ENCODE results near the gene GRM7.

The GRM7 gene

DNA sequence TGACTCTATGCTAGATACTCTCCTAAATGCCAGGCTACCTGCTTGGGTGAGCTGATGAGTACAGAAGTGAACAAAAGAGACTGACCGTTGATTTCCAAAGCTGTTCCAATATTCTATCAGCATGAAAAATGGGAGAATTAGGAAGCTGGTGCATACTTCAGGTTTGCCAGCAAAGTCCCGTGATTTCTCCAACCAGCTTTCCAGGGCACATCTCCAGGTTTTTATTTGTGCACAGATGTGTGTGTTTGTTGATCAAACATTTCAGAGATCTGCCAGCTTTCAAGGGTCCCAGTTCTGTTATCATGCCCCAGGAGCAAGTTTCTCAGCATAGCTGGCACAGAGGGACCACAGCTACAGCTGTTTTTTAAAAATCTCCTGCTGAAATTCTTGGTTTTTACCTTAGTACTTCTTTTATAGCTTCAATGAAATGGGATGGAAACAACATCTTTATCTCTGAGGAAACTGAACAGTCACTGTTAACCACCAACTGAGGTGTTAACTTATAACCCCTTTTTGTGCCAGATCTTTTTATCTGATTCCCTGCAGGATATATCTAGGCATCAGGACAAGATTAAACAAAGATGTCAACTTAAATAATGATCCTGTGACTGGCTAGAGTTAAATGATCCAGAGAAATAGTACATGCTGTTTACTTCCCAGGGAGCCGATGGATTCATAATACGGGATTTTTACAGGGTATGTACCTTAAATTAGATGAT, 380.8 kb downstream of the GRM7 start:
- no peak for DNase-seq (ENCODE audit: low spot score)

DNA sequence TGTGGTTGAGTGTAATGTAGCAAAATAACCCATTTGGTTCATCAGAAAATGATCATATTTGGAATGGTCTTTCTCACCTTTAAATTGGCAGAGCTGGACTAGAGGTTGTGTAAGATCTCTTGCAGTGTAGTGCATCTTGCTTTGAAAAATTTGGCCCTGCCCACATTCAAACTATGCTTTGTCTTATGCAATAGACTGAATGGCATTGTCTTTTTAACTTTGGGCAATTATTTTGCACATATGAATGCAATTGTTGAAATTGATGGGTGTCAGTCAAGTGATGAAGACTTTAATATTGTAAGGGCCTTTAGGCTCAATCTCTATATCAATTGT, 381.4 kb downstream of the GRM7 start:
- no peak for DNase-seq (ENCODE audit: low spot score)

DNA sequence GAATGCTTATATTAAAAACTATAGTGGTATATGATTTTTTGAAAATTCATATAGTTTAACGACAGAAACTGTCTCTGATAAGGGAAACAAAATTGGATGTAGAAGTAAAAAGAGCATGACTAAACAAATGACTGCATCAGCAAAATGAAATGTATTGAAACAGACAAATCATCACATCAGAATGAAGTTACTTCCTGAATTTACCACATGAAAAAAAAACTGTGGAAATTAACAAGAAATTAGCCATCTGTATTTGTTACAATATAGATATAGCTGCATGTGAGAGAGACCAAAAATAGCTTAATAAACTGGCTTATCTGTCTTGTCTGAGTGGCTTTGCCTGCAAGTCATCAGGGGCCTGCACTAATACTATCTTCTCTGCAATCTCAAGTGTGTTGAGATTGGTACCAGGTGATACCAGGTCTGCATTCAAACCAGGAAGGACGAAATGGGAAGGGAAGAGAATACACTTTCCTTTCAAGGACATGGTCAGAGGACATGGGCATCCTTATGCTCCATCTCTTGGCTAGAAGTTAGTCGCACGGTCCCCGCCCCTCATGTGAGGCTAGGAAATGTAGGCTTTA, 388.7 kb downstream of the GRM7 start:
- DNase-seq (ENCODE audit: low spot score), result no peak

DNA sequence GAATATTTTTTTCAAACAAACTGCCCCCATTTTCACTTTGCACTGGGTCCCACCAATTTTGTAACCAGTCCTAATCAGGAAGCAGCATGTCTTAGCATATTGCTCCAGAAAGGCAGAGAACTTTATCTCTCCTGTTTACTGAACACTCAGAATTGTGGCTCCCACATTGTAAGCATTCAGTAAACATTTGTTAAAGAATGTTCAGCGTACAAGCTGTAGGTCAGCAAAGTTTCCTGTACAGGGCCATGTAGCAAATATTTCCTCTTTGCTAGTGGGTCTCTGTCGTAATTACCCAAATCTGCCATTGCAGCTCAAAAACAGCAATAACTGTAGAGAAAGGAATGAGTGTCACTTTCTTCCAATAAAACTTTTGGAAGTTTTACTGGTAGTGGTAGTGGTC, 393.3 kb downstream of the GRM7 start:
- no peak for DNase-seq (ENCODE audit: low spot score)

DNA sequence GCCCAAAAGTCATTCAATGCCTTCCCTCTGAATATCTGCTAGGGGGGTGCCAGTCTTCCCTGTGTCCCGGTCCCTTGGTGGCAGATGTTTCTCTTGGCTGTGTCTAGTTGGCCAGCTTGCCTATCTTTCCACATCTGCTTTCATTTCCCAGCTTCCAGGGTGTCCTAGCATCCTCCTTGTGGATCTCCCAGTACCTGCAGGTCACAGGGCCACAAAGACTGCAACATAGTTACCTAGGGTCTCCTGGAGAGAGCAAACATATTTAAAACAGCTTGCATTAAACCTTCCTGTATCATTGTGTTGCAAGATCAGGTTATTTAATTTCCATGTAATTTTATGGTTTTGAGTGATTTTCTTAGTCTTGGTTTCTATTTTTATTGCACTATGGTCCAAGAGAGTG, 400.1 kb downstream of the GRM7 start:
- no peak for DNase-seq (ENCODE audit: low spot score)

DNA sequence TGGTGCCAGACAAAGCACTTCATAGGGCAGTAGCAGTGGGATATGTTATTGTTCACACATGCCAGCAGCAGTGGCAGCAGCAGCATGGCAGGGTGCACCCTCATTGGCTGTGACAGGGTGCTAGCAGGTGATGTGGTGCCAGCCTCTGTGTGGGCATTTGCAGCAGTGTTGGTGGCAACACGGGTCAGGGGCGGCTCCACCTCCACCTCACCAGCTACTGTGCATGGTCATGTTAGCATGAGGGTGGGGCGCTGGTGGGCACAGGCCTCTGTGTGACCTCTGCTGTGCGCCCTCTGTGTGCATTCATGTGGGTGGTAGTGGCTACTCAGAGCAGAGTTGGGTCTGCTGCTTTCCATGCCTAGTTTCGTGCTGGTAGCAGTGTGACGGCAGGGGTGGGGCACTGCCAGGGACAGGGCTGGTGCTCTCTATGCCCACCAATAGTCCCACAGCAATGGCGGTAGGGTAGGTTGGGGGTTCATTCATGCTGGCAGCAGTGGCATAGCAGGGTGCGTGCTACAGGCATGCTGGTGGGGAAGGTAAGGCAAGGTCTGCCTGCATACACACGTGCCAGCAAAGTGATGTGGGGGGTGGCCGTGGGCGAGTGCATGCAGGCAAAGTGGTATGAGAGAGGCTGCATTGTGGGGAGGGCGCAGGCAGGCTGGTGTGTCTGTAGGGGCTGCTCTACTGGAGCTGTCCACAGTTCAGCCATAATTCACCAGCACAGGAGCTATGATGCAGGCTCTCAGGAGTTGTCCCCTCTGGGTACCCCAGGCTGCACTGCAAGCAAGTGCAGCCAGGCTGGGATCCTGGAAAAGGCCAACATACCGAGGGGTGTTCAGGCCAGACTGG, 402.7 kb downstream of the GRM7 start:
- no peak for DNase-seq (ENCODE audit: low spot score)

DNA sequence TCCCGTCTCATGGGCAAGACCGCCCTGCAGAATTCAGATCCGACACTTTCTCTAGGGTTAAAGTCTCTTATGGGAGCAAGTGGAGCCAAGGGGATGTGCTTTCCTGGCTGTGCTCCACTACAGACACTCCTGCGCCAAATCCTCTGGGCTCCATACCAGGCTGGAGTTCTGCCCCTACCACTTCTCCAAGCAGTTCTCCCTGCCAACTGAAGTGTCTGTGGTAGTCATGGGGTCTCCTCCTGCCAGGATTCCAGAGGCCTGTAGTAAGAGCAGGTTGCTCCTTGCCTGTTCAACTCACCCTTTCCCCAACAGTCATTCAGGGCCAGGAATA, 403.2 kb downstream of the GRM7 start:
- DNase-seq (ENCODE audit: low spot score), result no peak

DNA sequence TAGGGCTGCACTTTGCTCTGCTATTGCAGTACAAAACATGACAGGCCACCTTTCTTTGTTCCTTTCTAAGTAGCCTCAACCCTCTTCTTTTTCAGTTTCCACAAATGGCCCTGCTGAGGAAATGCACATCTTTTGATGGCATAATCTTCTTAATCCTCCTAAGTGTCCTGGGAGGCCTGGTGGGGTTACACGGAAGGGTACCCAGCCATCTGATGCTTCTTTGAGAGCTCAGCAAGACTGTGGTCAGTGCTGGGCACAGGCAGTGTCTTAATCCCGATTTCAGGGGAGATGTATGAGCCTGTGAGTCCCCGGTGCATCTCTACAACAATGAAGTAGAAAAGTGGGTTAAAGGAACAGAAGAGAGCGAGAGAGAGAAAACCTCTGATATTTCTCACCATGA, 404.8 kb downstream of the GRM7 start:
- no peak for DNase-seq (ENCODE audit: low spot score)

DNA sequence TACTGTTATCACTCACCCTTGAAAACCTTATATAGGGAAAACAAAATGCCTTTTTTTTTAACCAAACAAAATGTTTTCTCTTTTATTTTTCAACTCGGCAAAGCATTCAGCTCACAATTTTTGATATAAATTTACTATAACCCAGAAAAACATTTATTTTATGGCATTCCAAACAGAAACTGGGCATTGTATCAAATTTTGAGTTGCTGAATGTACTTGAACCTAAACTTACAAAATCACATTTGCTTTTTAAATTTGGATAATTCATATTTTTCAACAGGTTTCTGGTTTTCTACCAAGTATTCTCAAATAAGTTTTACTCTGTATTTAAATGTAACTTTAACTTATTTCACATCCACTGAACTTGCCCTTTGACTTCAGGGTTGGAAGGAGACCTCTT, 405.6 kb downstream of the GRM7 start:
- DNase-seq (ENCODE audit: low spot score), result no peak

DNA sequence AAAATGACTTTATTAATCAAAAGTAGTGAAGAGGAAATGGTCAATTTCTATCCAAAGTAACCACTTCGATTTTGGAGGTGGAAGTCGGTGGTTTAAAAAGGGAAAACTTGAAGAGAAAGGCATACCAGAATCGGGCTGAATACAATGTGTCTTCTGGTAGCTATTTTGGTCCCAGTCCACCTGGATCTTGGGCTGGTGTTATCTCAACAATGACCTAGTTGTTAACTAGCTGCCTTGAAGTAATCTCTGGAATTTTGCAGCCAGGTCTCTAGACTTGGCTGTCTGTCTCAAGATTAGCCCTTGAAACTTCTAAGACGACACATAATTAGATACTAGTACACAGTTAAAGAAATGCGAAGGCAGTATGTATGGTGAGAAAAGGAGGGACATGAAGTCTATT, 409.8 kb downstream of the GRM7 start:
- DNase-seq (ENCODE audit: low spot score), result no peak

DNA sequence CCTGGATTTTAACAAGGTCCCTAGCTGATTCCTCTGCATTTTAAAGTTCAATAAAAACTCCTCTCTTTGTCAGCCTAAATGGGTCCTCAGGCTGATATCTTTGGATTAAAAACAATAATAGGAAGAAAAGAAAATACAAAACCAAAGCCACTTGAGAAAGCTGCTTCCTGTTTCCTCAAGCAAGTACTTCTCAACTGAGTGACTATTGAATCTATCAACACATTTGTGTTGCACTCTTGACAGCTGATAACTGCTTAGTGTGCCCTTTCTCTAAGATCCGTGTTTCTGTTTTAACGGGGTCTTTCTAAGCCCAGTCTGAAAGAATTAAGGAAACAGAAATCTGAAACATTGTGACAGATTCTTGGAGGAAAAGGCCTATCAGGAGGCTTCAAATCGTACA, 410.7 kb downstream of the GRM7 start:
- no peak for DNase-seq (ENCODE audit: low spot score)

DNA sequence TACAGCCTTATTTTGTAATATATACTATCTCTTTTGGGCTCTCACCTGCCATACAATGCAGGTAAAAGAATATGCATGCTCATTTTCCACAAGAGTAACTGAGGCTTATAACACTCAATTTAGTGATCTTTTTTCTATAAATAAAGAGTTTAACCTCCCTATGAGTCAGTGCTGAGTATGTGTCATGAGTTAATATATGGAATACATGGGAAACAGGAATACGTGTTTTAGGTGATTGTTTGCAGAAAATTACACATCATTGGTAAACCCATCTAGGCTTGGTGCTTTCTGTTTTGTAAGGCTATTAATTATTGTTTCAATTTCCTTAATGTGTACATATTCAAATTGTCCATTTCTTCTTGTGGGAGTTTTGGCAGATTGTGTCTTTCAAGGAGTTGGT, 411.3 kb downstream of the GRM7 start:
- no peak for DNase-seq (ENCODE audit: low spot score)

DNA sequence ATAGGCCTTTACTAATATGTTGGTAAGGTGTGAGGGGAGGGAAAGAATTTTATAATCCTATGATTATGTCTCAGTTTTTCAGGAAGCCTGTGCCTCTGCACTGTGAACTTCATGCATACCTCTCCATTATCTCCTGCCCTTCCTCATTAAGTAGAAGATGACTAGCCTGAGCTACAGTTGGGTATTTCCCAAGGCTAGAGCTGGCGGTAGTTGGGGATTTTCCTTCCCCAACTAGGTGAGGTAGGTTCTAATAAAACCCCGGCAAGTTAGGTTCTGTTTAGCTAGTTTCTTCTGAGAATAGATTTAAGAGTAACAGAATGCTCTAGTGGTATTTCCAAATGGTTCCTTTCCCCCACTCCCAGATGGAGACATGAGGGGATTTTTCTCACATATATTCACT, 414.5 kb downstream of the GRM7 start:
- no peak for DNase-seq (ENCODE audit: low spot score)

DNA sequence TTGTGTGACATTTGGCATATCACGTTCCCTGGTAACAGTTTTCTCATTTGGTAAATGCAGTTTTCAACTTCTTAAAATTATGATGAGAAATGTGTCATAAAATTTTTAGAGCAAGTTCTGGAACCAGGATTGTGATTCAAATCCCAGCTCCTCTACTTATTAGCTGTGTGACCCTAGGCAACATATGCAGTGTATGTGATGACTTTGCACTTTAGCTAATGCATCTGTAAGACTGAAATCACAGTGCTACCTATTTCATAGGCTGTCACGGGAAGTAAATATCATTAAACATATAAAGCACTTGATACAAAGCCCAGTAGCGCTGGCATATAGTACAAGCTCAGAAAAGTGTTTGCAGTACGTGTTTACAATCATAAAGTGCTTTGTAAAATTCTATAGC, 419.4 kb downstream of the GRM7 start:
- DNase-seq (ENCODE audit: low spot score), result no peak

DNA sequence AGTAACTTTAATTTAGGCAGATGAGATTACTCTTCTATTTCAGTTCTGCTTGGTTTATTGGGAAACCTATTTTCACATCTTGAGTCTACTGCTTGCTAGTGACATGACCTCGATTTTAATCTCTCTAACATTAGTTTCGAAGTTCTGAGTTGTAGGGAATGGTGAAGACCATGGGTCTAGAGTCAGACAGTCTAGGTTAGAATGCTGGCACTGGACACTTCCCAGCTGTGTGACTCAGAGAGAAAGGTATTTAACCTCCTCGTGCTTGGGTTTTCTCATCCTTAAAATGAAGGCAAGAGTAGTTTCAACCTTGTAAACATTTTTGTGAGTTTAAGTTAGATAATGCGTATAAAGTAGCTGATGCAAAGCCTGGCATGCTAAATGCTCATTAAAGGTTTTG, 422.1 kb downstream of the GRM7 start:
- no peak for DNase-seq (ENCODE audit: low spot score)

DNA sequence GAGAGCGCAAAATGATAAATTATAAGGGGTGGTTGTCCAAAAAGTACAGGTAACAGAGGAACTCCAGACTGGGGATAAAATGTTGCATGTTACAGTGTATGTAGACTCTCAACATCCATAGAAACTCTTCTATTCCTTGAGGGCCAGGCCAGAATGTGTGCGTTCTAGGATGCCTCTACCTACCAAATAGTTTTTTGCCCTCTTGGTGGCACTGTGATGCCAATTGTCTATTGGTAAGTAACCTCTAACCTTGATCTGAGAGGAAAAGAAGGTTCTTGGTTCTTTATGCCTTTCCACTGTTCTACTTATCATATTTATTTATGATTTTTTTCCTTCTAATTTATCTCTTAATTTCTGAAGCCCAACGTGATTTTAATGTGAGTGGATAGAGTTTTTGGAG, 424.6 kb downstream of the GRM7 start:
- no peak for DNase-seq (ENCODE audit: low spot score)

DNA sequence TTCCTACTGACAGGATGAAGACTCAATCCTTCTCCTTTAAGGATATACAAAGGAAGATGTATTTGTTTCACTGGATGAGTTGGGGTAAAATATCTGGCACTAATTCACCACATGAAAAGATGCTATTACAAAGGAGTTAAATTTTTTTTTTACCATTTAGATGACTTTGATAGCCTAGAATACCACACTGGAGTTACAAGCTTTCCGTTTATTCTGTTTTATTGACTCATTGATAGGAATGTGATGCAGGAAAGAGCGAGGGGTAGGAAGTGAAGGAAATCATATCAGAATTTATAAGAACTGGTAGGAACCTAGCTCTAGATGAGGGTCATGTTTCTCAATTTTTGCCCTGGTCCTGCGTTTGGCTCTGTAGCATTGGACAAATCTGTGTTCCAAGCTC, 427.2 kb downstream of the GRM7 start:
- DNase-seq (ENCODE audit: low spot score), result no peak

DNA sequence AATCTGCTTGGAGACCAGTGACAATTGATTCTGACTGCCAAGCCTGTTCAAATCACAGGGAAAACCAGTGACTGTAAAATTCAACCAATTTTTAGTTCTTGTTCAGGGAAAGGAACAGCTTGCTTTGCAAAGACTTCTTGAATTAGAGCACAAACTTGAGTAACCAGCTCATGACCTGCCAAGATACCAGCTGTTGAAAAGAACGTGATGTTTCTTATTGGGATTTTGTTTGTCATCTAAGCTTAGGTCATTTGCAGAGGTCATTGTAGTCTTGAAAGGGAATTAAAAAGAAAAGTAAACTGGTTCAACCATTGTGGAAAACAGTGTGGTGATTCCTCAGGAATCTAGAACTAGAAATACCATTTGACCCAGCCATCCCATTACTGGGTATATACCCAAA, 428.2 kb downstream of the GRM7 start:
- no peak for DNase-seq (ENCODE audit: low spot score)

DNA sequence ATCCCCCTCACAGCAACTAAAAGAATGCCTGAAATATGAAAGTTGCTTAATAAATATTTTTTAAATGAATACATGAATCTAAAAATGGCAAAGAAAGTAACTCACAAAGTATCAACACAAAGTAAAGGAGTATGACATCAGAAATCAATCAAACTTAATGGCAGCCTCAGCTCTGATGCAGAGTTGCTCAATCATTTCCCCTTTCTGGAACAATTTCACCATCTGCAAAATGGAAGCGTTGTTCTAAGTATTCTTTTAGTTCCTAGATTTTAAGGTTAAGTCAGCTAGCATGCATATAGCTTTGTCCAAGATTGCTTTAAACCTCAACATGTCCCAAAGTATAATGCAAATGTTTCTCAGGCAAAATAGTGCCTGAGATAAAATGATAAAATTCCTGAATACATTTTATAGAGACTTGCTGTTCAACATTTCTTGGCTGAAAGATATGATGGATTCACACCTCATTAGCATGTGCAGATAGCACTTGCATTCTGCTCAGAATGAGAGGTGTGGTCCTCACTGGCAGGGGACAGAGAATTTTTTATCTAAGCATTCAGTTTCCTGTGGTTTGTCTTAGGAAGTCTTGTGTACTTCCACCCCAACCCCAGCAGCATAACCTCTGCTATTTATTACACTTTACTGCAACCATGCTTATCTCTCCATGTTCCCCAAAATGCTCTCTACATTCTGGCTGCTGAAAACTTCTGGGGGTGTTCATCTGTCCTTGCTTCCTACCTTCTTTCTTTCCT, 429.3 kb downstream of the GRM7 start:
- no peak for DNase-seq (ENCODE audit: low spot score)

DNA sequence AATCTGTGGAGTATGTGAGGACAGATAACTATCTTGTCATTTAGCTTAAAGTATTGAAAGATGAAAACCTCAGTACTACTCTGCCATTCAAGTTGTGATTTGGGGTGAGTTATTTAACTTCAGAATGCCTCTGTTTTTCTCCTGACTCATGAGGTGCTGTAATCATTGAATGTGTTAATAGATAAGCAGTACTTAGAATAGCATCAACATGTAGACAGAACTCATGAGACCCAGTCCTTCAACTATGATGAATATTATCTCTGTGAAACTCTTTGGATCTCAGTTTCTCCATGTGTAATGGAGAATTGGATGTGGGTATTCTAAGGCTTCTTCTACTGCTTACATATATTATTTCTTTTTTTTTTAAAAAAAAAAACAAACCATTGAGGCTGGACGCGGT, 431.4 kb downstream of the GRM7 start:
- no peak for DNase-seq (ENCODE audit: low spot score)

DNA sequence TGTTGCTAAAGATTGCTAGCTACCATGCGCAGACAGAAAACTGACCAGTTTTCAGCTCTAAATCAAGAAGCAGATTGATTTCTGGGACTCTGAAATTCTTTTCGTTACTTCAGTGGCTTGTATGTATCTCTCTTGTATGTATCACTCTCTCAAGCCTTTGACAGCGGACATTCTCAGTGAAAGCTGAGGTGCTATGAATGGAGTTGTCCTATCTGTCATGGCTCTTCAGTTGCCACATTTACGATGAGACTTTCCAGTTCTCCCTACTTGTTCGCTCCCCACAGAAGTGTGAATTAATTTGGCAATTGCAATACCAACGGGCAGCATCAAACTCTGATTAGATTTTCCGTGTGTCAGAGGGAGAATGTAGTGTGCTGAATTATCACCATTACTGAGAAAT, 432.4 kb downstream of the GRM7 start:
- DNase-seq (ENCODE audit: low spot score), result no peak

DNA sequence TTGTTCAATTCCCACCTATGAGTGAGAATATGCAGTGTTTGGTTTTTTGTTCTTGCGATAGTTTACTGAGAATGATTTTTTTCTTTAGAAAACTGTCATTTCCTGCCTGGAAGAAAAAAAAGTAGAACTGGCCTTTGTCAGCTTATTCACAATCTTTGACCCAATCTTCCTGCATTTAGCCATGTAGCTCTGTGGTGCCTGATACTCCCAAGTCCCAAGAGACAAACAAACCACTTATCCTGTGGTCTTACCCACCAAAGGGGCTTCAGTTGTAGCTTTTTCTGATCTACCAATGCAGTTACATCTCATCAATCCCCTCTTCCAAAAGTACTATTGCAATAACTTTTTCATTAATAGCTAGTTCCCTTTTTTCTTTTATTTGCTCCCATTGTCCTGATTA, 444.6 kb downstream of the GRM7 start:
- no peak for DNase-seq (ENCODE audit: low spot score)

DNA sequence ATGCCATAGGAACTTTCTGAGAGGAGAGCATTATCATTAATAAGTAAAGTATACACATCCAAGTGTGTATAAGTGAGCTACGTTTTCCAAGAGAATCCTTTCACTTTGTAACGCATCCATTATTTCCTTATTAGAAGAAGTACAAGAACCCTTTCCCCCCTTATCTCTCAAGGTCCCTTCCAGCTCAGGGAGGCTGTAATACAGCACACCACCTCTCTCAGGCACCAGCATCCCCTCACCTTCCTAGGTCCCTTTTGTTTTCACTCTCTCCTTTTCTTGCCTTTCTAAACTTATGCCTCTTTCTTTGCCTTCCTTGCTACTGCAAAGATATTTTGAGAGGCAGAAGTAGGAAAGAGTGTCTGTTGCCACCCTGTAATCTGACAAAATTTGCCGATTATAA, 446.0 kb downstream of the GRM7 start:
- DNase-seq (ENCODE audit: low spot score), result no peak
